OCI-LY3 (cell line): ENCODE data around the gene RHBDL1.

Source experiments
- H2AFZ ChIP-seq: fragments of 200-600, 300-600 bp; shearing (Covaris generic); 2 replicates; pipeline ENCODE4 v1.6.0; 2014; ENCODE audit warnings: antibody characterized with exemption, low read depth, low read length
- H3K27ac ChIP-seq: fragments of 200-600, 300-600 bp; sonication (generic); 2 replicates; pipeline ENCODE4 v1.5.1; 2014; ENCODE audit warnings: mild to moderate bottlenecking, low read length, moderate library complexity, mixed read lengths
- H3K27me3 ChIP-seq: fragments of 200-600, 300-600 bp; sonication (generic); 2 replicates; pipeline ENCODE4 v1.6.1; 2014; ENCODE audit warnings: low read depth, low read length, mixed read lengths
- H3K36me3 ChIP-seq: fragments of 200-600, 300-600 bp; sonication (generic); replicated peaks from 2 replicates; pipeline ENCODE3; 2014; ENCODE audit warnings: low read depth, low read length, mixed read lengths
- H3K4me1 ChIP-seq: fragments of 300-600, 200-600 bp; sonication (generic); 2 replicates; pipeline ENCODE4 v1.6.1; 2014; ENCODE audit warnings: low read length, mixed read lengths
- H3K4me2 ChIP-seq: fragments of 200-600, 300-600 bp; sonication (generic); 2 replicates; pipeline ENCODE4 v1.6.1; 2014; ENCODE audit warnings: low read length, mixed read lengths
- H3K4me3 ChIP-seq: fragments of 300-600, 200-600 bp; sonication (generic); 2 replicates; pipeline ENCODE4 v1.5.1; 2014; ENCODE audit warnings: antibody characterized with exemption, mild to moderate bottlenecking, low read length, moderate library complexity
- H3K79me2 ChIP-seq: fragments of 300-600, 200-600 bp; shearing (Covaris generic); 2 replicates; pipeline ENCODE4 v1.6.1; 2014; ENCODE audit warnings: mild to moderate bottlenecking, low read length, mixed read lengths
- H3K9ac ChIP-seq: fragments of 300-600, 200-600 bp; shearing (Covaris generic); 2 replicates; pipeline ENCODE4 v1.6.0; 2014; ENCODE audit warnings: mild to moderate bottlenecking, low read length, moderate library complexity
- H3K9me3 ChIP-seq: fragments of 200-600, 300-600 bp; shearing (Covaris generic); 2 replicates; pipeline ENCODE4 v1.6.1; 2014; ENCODE audit warnings: low read length, mixed read lengths; ENCODE audit not compliant: insufficient read depth
- H4K20me1 ChIP-seq: fragments of 200-600, 300-600 bp; sonication (generic); 2 replicates; pipeline ENCODE4 v1.6.1; 2016; ENCODE audit warnings: low read length, mixed read lengths; ENCODE audit not compliant: insufficient read depth
- CTCF ChIP-seq: fragments of 200-600, 300-600 bp; sonication (generic); IDR thresholded peaks from 2 replicates; pipeline ENCODE4 v1.5.1; 2014; ENCODE audit warnings: antibody characterized with exemption, low read length, low read depth
- EZH2phosphoT487 ChIP-seq: fragments of 200-600 bp; shearing (Covaris generic); IDR thresholded peaks from 2 replicates; pipeline ENCODE4 v1.6.1; 2018; ENCODE audit warnings: antibody characterized with exemption, mixed run types, low read depth

Gene RHBDL1

GRCh38 chr16:648781-649589, 26.5 kb upstream of the RHBDL1 start, which contains the start of gene WDR90:
TSS of gene WDR90 (plus strand) at chr16:649365. CDS start at chr16:649417, 52 bp downstream.
- H2AFZ ChIP-seq: no peak within 1 kb of the TSS; the same call in 1 of the 2 replicates

DNA sequence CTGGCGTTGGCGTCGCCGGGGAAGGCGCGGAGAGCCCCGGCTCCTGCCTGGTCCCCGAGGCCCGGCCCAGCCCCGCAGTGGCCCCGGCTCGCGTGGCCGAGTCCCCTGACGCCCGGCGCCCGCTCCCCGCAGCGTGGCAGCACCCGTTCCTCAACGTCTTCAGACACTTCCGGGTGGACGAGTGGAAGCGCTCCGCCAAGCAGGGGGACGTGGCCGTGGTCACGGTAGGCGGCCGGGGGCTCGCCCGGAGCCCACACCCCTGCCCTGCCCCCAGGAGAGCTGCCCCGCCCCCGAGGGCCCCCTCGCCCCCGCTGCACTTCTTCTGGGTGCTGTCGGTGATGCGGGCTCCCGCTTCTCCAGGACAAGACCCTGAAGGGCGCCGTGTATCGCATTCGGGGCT, 25.8 kb upstream of the RHBDL1 start:
- Histone ChIP-seq H3K9me3 (no peaks in the 10 kb centered on the region), H3K27me3 (no peaks in the 10 kb centered on the region), H4K20me1 (peaks cover 7% of the 10 kb centered on the region; the same call in 1 of the 2 replicates), H3K4me3 (peak overlapping the region; percentile 82), H3K36me3 (no peaks in the 10 kb centered on the region), H3K4me2 (peak overlapping the region; percentile 96), H3K27ac (peak overlapping the region; percentile 17; the same call in 1 of the 2 replicates), H3K4me1 (peaks cover 12% of the 10 kb centered on the region), H3K9ac (peak overlapping the region; percentile 79), H3K79me2 (peaks cover 29% of the 10 kb centered on the region), H2AFZ (no peak overlapping the region)
- TF ChIP-seq CTCF (no peak), EZH2phosphoT487 (no peak)

More at GRCh38 chr16:648781-649589, 26.5 kb upstream of the RHBDL1 start, which contains the start of gene WDR90:
- peaks cover 12% of the 10 kb centered on the region for H3K4me1 ChIP-seq
- peaks cover 33% of the 10 kb centered on the region for H3K79me2 ChIP-seq
- H3K9ac ChIP-seq: peak within 1 kb of the TSS; percentile 79
- peak within 1 kb of the TSS; percentile 73 for H3K27ac ChIP-seq
- no peaks in the 10 kb centered on the region for H3K27me3 ChIP-seq
- TF ChIP-seq CTCF (no peak), EZH2phosphoT487 (no peak)
- no peaks in the 10 kb centered on the region for H3K36me3 ChIP-seq
- H4K20me1 ChIP-seq: peaks cover 7% of the 10 kb centered on the region; the same call in 1 of the 2 replicates
- H3K9me3 ChIP-seq: no peaks in the 10 kb centered on the region
- peak within 1 kb of the TSS; percentile 82 for H3K4me3 ChIP-seq
- peak within 1 kb of the TSS; percentile 96 for H3K4me2 ChIP-seq

DNA sequence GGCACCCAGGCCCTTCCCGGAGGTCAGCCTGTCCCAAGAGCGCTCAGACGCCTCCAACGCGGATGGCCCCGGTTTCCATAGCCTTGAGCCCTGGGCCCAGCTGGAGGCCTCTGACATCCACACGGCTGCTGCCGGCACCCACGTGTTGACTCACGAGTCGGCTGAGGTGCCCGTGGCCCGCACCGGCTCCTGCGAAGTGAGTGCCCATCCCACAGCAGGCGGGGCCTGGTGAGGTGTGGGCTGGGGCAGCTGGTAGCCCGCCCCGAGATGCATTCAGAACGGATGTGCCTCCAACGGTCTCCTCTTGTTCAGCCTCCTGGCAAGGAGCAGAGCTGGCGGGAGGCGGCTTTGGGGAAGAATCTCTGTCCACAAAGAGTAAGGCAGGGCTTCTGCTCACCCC, 23.6 kb upstream of the RHBDL1 start:
- peaks cover 12% of the 10 kb centered on the region for H3K4me1 ChIP-seq
- TF ChIP-seq EZH2phosphoT487 (no peak), CTCF (no peak)

GRCh38 chr16:652454-653305, 22.8 kb upstream of the RHBDL1 start:
- TF ChIP-seq CTCF (no peak), EZH2phosphoT487 (no peak)
- no peak overlapping the region for H2AFZ ChIP-seq
- no peak overlapping the region for H3K9ac ChIP-seq
- peaks cover 9% of the 10 kb centered on the region for H3K4me1 ChIP-seq
- H3K79me2 ChIP-seq: peaks cover 20% of the 10 kb centered on the region
- no peaks in the 10 kb centered on the region for H3K27me3 ChIP-seq
- no peaks in the 10 kb centered on the region for H3K36me3 ChIP-seq
- no peak overlapping the region for H3K4me3 ChIP-seq
- H4K20me1 ChIP-seq: no peaks in the 10 kb centered on the region
- H3K9me3 ChIP-seq: no peaks in the 10 kb centered on the region
- no peak overlapping the region for H3K4me2 ChIP-seq
- H3K27ac ChIP-seq: no peak overlapping the region

More for the DNA sequence above, 23.6 kb upstream of the RHBDL1 start:
- no peak overlapping the region for H3K4me3 ChIP-seq
- H2AFZ ChIP-seq: no peak overlapping the region
- no peaks in the 10 kb centered on the region for H3K36me3 ChIP-seq
- no peak overlapping the region for H3K9ac ChIP-seq
- no peak overlapping the region for H3K27ac ChIP-seq
- H3K4me2 ChIP-seq: no peak overlapping the region
- peaks cover 25% of the 10 kb centered on the region for H3K79me2 ChIP-seq
- H3K27me3 ChIP-seq: no peaks in the 10 kb centered on the region
- no peaks in the 10 kb centered on the region for H4K20me1 ChIP-seq
- no peaks in the 10 kb centered on the region for H3K9me3 ChIP-seq
